Right renal cortex interstitium (tissue), 3 donors: ENCODE results near the gene NGEF. TPM values are rescaled to one million over a fixed set of nuclear protein-coding genes. Genes with fewer than 3 reads are reported as not detected.

Source experiments
- DNase-seq, 3 donors: peaks; one replicate each; pipeline ENCODE4 v3.0.0-alpha.2; 2013; ENCODE audit warnings: low read depth in 3 of 3, low spot score in 2 of 3
- polyA plus RNA-seq, 3 donors: library from polyadenylated mRNA; unstranded; fragments of 120-200 nt; gene quantifications; one replicate each; pipeline ENCODE4 v1.2.1, GENCODE V29; 2013; ENCODE audit not compliant: insufficient read length in 3 of 3

The NGEF gene
- polyA plus RNA-seq, 3 donors = 2.3 to 3.0 (median 2.7) TPM

GRCh38 chr2:232976176-232976575 lies 36.9 kb downstream of the NGEF start:
- DNase-seq = no peak

- DNase-seq = no peak
These were observed 38.7 kb downstream of the NGEF start for GRCh38 chr2:232974396-232974795.

GRCh38 chr2:232973796-232974195 lies 39.3 kb downstream of the NGEF start:
- no peak for DNase-seq

- no peak for DNase-seq
These were observed 39.9 kb downstream of the NGEF start for GRCh38 chr2:232973011-232973735.

- DNase-seq = no peak
These were observed 41.3 kb downstream of the NGEF start for GRCh38 chr2:232971744-232972143.

GRCh38 chr2:232970051-232970450 lies 43.0 kb downstream of the NGEF start:
- no peak for DNase-seq

GRCh38 chr2:232967474-232967873 lies 45.6 kb downstream of the NGEF start:
- no peak for DNase-seq

GRCh38 chr2:232966122-232966521 lies 46.9 kb downstream of the NGEF start:
- no peak for DNase-seq

- DNase-seq = no peak
These were observed 49.1 kb downstream of the NGEF start for GRCh38 chr2:232963913-232964312.

- no peak for DNase-seq
These were observed 52.2 kb downstream of the NGEF start for GRCh38 chr2:232960862-232961261.

GRCh38 chr2:232959139-232959538 lies 53.9 kb downstream of the NGEF start:
- DNase-seq = no peak

- DNase-seq = no peak
These were observed 55.4 kb downstream of the NGEF start for GRCh38 chr2:232957657-232958090.

GRCh38 chr2:232955856-232956255 lies 57.2 kb downstream of the NGEF start:
- DNase-seq = no peak

- no peak for DNase-seq
These were observed 58.4 kb downstream of the NGEF start for GRCh38 chr2:232954691-232955090.

GRCh38 chr2:232951891-232952290 lies 61.2 kb downstream of the NGEF start:
- no peak for DNase-seq

- no peak for DNase-seq
These were observed 61.9 kb downstream of the NGEF start for GRCh38 chr2:232951181-232951580.

- DNase-seq = no peak
These were observed 62.3 kb downstream of the NGEF start for GRCh38 chr2:232950751-232951150.

GRCh38 chr2:232949016-232949415 lies 64.0 kb downstream of the NGEF start:
- DNase-seq = no peak

GRCh38 chr2:232942831-232943230 lies 70.2 kb downstream of the NGEF start:
- no peak for DNase-seq

- no peak for DNase-seq
These were observed 71.0 kb downstream of the NGEF start for GRCh38 chr2:232941912-232942594.

- no peak for DNase-seq
These were observed 71.7 kb downstream of the NGEF start for GRCh38 chr2:232941400-232941799.

- no peak for DNase-seq
These were observed 72.3 kb downstream of the NGEF start for GRCh38 chr2:232940724-232941123.
